Gastroesophageal sphincter (tissue), 3 donors: ENCODE data around the gene ABCG1.

Experiments used
- EP300 ChIP-seq: sonication (generic); formaldehyde crosslinking; IDR thresholded peaks from one replicate; pipeline ENCODE4 v1.6.1; 2017; ENCODE audit warnings: antibody characterized with exemption, mild to moderate bottlenecking
- POLR2A ChIP-seq, 2 donors: fragments of 450-650 bp; IDR thresholded peaks; one replicate each; pipeline ENCODE4 v1.6.1; 2017; ENCODE audit warnings: antibody characterized with exemption in 2 of 2, mild to moderate bottlenecking in 2 of 2, moderate library complexity in 1 of 2
- POLR2AphosphoS5 ChIP-seq: sonication (generic); formaldehyde crosslinking; IDR thresholded peaks from one replicate; pipeline ENCODE4 v1.6.1; 2017; ENCODE audit warnings: antibody characterized with exemption
- TF ChIP-seq, protein P1 (sequence below), 4 experiments: fragments of 200-600 bp in 2 of 4; fragments of 450-650 bp in 2 of 4; sonication (generic) in 1 of 4; IDR thresholded peaks; one replicate each; pipeline ENCODE4 v1.5.1; 2017 to 2019; ENCODE audit warnings: antibody characterized with exemption in 4 of 4, mild to moderate bottlenecking in 2 of 4, moderate library complexity in 2 of 4

DNA sequence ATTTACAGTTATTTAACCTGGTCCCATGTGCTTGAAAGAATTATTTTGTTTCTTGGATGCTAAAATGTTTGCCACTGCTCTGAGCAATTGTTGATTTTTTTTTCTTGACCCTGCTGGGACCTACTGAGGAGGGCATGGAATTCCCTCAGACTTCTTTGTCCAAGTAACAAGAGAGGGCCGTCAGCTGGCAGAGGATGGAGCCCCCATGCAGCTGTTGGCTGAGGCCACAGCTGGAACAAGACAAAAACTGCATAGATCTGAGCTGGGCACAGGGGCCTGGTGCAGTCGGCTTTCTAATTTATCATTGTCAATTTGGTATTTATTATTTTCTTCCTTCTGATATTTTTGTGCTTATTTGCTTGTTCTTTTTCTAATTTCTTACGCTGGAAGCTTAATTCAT lies 39.6 kb upstream of the ABCG1 start:
- TF ChIP-seq POLR2A (IDR thresholded peaks at IDR 0.05) (no peak), EP300 (no peak), POLR2AphosphoS5 (no peak)
- TF ChIP-seq, protein P1, sequence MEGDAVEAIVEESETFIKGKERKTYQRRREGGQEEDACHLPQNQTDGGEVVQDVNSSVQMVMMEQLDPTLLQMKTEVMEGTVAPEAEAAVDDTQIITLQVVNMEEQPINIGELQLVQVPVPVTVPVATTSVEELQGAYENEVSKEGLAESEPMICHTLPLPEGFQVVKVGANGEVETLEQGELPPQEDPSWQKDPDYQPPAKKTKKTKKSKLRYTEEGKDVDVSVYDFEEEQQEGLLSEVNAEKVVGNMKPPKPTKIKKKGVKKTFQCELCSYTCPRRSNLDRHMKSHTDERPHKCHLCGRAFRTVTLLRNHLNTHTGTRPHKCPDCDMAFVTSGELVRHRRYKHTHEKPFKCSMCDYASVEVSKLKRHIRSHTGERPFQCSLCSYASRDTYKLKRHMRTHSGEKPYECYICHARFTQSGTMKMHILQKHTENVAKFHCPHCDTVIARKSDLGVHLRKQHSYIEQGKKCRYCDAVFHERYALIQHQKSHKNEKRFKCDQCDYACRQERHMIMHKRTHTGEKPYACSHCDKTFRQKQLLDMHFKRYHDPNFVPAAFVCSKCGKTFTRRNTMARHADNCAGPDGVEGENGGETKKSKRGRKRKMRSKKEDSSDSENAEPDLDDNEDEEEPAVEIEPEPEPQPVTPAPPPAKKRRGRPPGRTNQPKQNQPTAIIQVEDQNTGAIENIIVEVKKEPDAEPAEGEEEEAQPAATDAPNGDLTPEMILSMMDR (IDR thresholded peaks at IDR 0.05), result no peak
